Adrenal gland (tissue), 5 donors: ENCODE measurements around the gene GSE1.

Experiments
- POLR2A ChIP-seq, 2 donors: fragments of 450-650 bp; IDR thresholded peaks; one replicate each; pipeline ENCODE4 v1.6.1; 2017; ENCODE audit warnings: antibody characterized with exemption in 2 of 2, mild to moderate bottlenecking in 2 of 2, moderate library complexity in 1 of 2
- TF ChIP-seq, protein P1 (sequence below), 6 experiments: fragments of 450-650 bp in 4 of 6; fragments of 200-600 bp in 2 of 6; sonication (generic) in 1 of 6; IDR thresholded peaks; 1 replicate in 5 of 6; 2 replicates in 1 of 6; pipeline versions ENCODE4 v1.5.1 to v1.8.0; 2016 to 2021; ENCODE audit warnings: antibody characterized with exemption in 6 of 6, mild to moderate bottlenecking in 2 of 6, moderate library complexity in 1 of 6
- donor health status: DM: no; HTN: no; CAD: no.

DNA sequence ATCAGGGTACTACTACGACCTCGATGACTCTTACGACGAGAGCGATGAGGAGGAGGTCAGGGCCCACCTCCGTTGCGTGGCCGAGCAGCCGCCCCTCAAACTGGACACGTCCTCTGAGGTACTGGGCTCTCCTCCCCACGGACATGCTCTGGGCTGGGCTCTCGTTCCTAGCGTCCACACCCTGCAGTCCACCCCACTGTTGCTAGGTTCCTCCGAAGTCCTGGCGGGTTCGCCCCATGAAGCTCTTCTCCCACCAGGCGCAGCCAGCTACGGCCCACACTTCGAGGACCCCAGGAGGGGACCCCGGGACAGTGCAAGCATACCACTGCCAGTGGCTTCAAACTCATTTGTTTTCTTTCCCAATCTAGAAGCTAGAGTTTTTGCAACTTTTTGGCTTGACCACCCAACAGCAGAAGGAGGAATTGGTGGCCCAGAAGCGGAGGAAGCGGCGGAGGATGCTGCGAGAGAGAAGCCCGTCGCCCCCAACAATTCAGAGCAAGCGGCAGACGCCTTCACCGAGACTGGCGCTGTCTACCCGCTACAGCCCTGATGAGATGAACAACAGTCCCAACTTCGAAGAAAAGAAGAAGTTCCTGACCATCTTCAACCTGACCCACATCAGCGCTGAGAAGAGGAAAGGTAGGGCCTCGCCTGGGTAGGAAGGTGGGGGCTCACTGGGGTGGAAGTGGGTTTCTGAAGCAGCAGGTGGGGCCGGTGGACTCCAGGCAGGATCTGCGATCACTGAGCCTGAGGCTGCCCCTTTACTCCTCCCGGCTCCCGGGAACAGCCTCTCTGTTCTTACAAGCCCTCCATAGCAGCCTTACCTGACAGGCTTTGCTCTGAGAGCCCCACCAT lies 50.1 kb downstream of the GSE1 start:
- TF ChIP-seq POLR2A (IDR thresholded peaks at IDR 0.05) = no peak
- TF ChIP-seq, protein P1, sequence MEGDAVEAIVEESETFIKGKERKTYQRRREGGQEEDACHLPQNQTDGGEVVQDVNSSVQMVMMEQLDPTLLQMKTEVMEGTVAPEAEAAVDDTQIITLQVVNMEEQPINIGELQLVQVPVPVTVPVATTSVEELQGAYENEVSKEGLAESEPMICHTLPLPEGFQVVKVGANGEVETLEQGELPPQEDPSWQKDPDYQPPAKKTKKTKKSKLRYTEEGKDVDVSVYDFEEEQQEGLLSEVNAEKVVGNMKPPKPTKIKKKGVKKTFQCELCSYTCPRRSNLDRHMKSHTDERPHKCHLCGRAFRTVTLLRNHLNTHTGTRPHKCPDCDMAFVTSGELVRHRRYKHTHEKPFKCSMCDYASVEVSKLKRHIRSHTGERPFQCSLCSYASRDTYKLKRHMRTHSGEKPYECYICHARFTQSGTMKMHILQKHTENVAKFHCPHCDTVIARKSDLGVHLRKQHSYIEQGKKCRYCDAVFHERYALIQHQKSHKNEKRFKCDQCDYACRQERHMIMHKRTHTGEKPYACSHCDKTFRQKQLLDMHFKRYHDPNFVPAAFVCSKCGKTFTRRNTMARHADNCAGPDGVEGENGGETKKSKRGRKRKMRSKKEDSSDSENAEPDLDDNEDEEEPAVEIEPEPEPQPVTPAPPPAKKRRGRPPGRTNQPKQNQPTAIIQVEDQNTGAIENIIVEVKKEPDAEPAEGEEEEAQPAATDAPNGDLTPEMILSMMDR (IDR thresholded peaks at IDR 0.05) = no peak
